Measurements from ENCODE around the gene PANK4. TPM values are rescaled to one million over a fixed set of nuclear protein-coding genes. Genes with fewer than 3 reads are reported as not detected.

The PANK4 gene
- total RNA-seq, 1 experiment from 2014 or later, result 20.5 TPM

- Histone ChIP-seq H3K36me3 (ENCODE audit: low read depth) (no peaks in the 10 kb centered on the region), H3K4me3 (no peak overlapping the region), H3K9me2 (ENCODE audit: insufficient read depth) (no peaks in the 10 kb centered on the region), H2AFZ (no peak overlapping the region), H3K4me1 (replicated peaks; ENCODE audit: insufficient read depth) (peaks cover 32% of the 10 kb centered on the region), H3K79me2 (ENCODE audit: low read depth) (no peaks in the 10 kb centered on the region), H3K27me3 (ENCODE audit: insufficient read depth, low read depth) (0 out of 2 replicates have a peak, but pooled peaks cover 2% of the 10 kb centered on the region), H3K9me3 (ENCODE audit: insufficient read depth, low read depth) (no peaks in the 10 kb centered on the region), H3K4me2 (no peak overlapping the region), H3F3A (ENCODE audit: insufficient read depth, low read depth) (no peaks in the 10 kb centered on the region; the same call in 1 of the 2 replicates), H4K20me1 (ENCODE audit: insufficient read depth) (no peaks in the 10 kb centered on the region), H3K27ac (no peak overlapping the region)
- no peak for TF ChIP-seq EZH2 (IDR thresholded peaks at IDR 0.05; ENCODE audit: low read depth)
- TF ChIP-seq CTCF (conservative IDR thresholded peaks at IDR 0.05), result no peak
- ChIA-PET CTCF (no interaction called here), POLR2A (ENCODE audit: unreplicated experiment) (no interaction called here)
- intact Hi-C loops (cut with micrococcal nuclease; ENCODE audit: unreplicated experiment), result loop anchor here (1.0 to 10.0 kb wide), 2 partner anchors 9 to 221 kb away; no protein-coding TSS in a partner anchor
- BruUV-seq (replicated peaks), result no TSS peak
- no peak for DNase-seq
These were observed 9.6 kb upstream of the PANK4 start for GRCh38 chr1:2535981-2536380.

GRCh38 chr1:2535455-2535854 lies 9.1 kb upstream of the PANK4 start:
- H3K27me3 ChIP-seq (ENCODE audit: insufficient read depth, low read depth), result peaks cover 7% of the 10 kb centered on the region

More at GRCh38 chr1:2535455-2535854, 9.1 kb upstream of the PANK4 start:
- TF ChIP-seq CTCF (conservative IDR thresholded peaks at IDR 0.05) (no peak), EZH2 (IDR thresholded peaks at IDR 0.05; ENCODE audit: low read depth) (no peak)
- ChIA-PET POLR2A (ENCODE audit: unreplicated experiment) (interaction anchor here (0.6 to 0.7 kb wide), 2 partner anchors 10 to 21 kb away, joined by 4 to 6 read pairs; no protein-coding TSS in a partner anchor), CTCF (interaction anchor here (0.5 kb wide), 1 partner anchor 120 kb away, joined by 14 read pairs; no protein-coding TSS in a partner anchor)
- intact Hi-C loops (cut with micrococcal nuclease; ENCODE audit: unreplicated experiment), result loop anchor here (1.0 to 10.0 kb wide), 2 partner anchors 8 to 221 kb away; no protein-coding TSS in a partner anchor
- no peaks in the 10 kb centered on the region for H3K36me3 ChIP-seq (ENCODE audit: low read depth)
- BruUV-seq (replicated peaks), result no TSS peak
- peak overlapping the region; percentile 53 for H3K4me2 ChIP-seq
- no peaks in the 10 kb centered on the region for H4K20me1 ChIP-seq (ENCODE audit: insufficient read depth)
- no peak for DNase-seq
- H3K4me3 ChIP-seq, result no peak overlapping the region
- no peaks in the 10 kb centered on the region for H3K9me2 ChIP-seq (ENCODE audit: insufficient read depth)
- H3K27ac ChIP-seq, result no peak overlapping the region
- H2AFZ ChIP-seq, result no peak overlapping the region
- peaks cover 31% of the 10 kb centered on the region for H3K4me1 ChIP-seq (replicated peaks; ENCODE audit: insufficient read depth)
- no peaks in the 10 kb centered on the region for H3K9me3 ChIP-seq (ENCODE audit: insufficient read depth, low read depth)
- no peaks in the 10 kb centered on the region; the same call in 1 of the 2 replicates for H3F3A ChIP-seq (ENCODE audit: insufficient read depth, low read depth)
- H3K79me2 ChIP-seq (ENCODE audit: low read depth), result no peaks in the 10 kb centered on the region
